ENCODE results near the gene HMCN2. TPM values are rescaled to one million over a fixed set of nuclear protein-coding genes. Genes with fewer than 3 reads are reported as not detected.

Gene HMCN2
- total RNA-seq, 1 experiment from 2014 or later = not detected

GRCh38 chr9:130422546-130422945, 157.0 kb downstream of the HMCN2 start:
- H3K27ac Mint-ChIP-seq (ENCODE audit: low read depth, unreplicated experiment) = no peak overlapping the region
- H3K36me3 Mint-ChIP-seq (ENCODE audit: insufficient read depth, unreplicated experiment) = peaks cover 11% of the 10 kb centered on the region
- BruUV-seq (replicated peaks) = no TSS peak
- H3K4me3 Mint-ChIP-seq (ENCODE audit: unreplicated experiment) = no peak overlapping the region
- no peak for DNase-seq (ENCODE audit: unreplicated experiment)
- peaks cover 8% of the 10 kb centered on the region for H3K4me1 Mint-ChIP-seq (ENCODE audit: insufficient read depth, unreplicated experiment)
- no peak for TF ChIP-seq CTCF (IDR thresholded peaks at IDR 0.05; ENCODE audit: unreplicated experiment)
- H3K27me3 Mint-ChIP-seq (ENCODE audit: insufficient read depth, unreplicated experiment) = no peaks in the 10 kb centered on the region
- H3K9me3 Mint-ChIP-seq (ENCODE audit: unreplicated experiment) = no peaks in the 10 kb centered on the region
- CTCF ChIA-PET = interaction anchor here (1.2 kb wide), 1 partner anchor 9 kb away, joined by 3 read pairs; no protein-coding TSS in a partner anchor
- intact Hi-C loops (cut with micrococcal nuclease) = no loop called here
- POLR2A ChIA-PET = no interaction called here

GRCh38 chr9:130423272-130423671, 157.7 kb downstream of the HMCN2 start:
- DNase-seq (ENCODE audit: unreplicated experiment) = no peak
- BruUV-seq (replicated peaks) = no TSS peak
- Mint-ChIP-seq H3K4me1 (ENCODE audit: insufficient read depth, unreplicated experiment) (peaks cover 8% of the 10 kb centered on the region), H3K27me3 (ENCODE audit: insufficient read depth, unreplicated experiment) (no peaks in the 10 kb centered on the region), H3K27ac (ENCODE audit: low read depth, unreplicated experiment) (no peak overlapping the region), H3K36me3 (ENCODE audit: insufficient read depth, unreplicated experiment) (peaks cover 11% of the 10 kb centered on the region), H3K9me3 (ENCODE audit: unreplicated experiment) (no peaks in the 10 kb centered on the region), H3K4me3 (ENCODE audit: unreplicated experiment) (no peak overlapping the region)
- TF ChIP-seq CTCF (IDR thresholded peaks at IDR 0.05; ENCODE audit: unreplicated experiment) = no peak
- POLR2A ChIA-PET = no interaction called here
- intact Hi-C loops (cut with micrococcal nuclease) = no loop called here
- CTCF ChIA-PET = interaction anchor here (0.5 to 0.6 kb wide), 2 partner anchors 181 to 284 kb away, joined by 3 read pairs; no protein-coding TSS in a partner anchor

- DNase-seq (ENCODE audit: unreplicated experiment) = no peak
- no peak overlapping the region for H3K4me3 Mint-ChIP-seq (ENCODE audit: unreplicated experiment)
- no TSS peak for BruUV-seq (replicated peaks)
- H3K27ac Mint-ChIP-seq (ENCODE audit: low read depth, unreplicated experiment) = no peak overlapping the region
- intact Hi-C loops (cut with micrococcal nuclease) = no loop called here
- no peak for TF ChIP-seq CTCF (IDR thresholded peaks at IDR 0.05; ENCODE audit: unreplicated experiment)
- H3K4me1 Mint-ChIP-seq (ENCODE audit: insufficient read depth, unreplicated experiment) = peaks cover 8% of the 10 kb centered on the region
- peaks cover 3% of the 10 kb centered on the region for H3K9me3 Mint-ChIP-seq (ENCODE audit: unreplicated experiment)
- H3K27me3 Mint-ChIP-seq (ENCODE audit: insufficient read depth, unreplicated experiment) = no peaks in the 10 kb centered on the region
- H3K36me3 Mint-ChIP-seq (ENCODE audit: insufficient read depth, unreplicated experiment) = peaks cover 5% of the 10 kb centered on the region
- ChIA-PET CTCF (no interaction called here), POLR2A (interaction anchor here (0.6 to 0.7 kb wide), 2 partner anchors 131 to 673 kb away, joined by 3 read pairs; no protein-coding TSS in a partner anchor)
Observed at GRCh38 chr9:130424595-130425454, 159.3 kb downstream of the HMCN2 start.

GRCh38 chr9:130425741-130426466, 160.3 kb downstream of the HMCN2 start:
- ChIA-PET POLR2A (interaction anchor here (1.6 to 2.4 kb wide), 3 partner anchors 11 to 264 kb away, joined by 6 to 12 read pairs (median 7); no protein-coding TSS in a partner anchor), CTCF (interaction anchor here (0.8 to 2.3 kb wide), 3 partner anchors 9 to 256 kb away, joined by 3 to 8 read pairs (median 3); no protein-coding TSS in a partner anchor)
- Mint-ChIP-seq H3K9me3 (ENCODE audit: unreplicated experiment) (peaks cover 7% of the 10 kb centered on the region), H3K27me3 (ENCODE audit: insufficient read depth, unreplicated experiment) (no peaks in the 10 kb centered on the region), H3K4me3 (ENCODE audit: unreplicated experiment) (no peak overlapping the region), H3K4me1 (ENCODE audit: insufficient read depth, unreplicated experiment) (peaks cover 8% of the 10 kb centered on the region), H3K27ac (ENCODE audit: low read depth, unreplicated experiment) (no peak overlapping the region), H3K36me3 (ENCODE audit: insufficient read depth, unreplicated experiment) (peaks cover 5% of the 10 kb centered on the region)
- no TSS peak for BruUV-seq (replicated peaks)
- DNase-seq (ENCODE audit: unreplicated experiment) = no peak
- intact Hi-C loops (cut with micrococcal nuclease) = no loop called here
- no peak for TF ChIP-seq CTCF (IDR thresholded peaks at IDR 0.05; ENCODE audit: unreplicated experiment)
